Motor neuron (in vitro differentiated cells): Measurements from ENCODE around the gene IPCEF1. TPM values are rescaled to one million over a fixed set of nuclear protein-coding genes. Genes with fewer than 3 reads are reported as not detected.

Source experiments
- ATAC-seq, 8 experiments: fragments of 200-7000 bp; cut with Tn5 transposase; replicated peaks in 6 of 8; 2 replicates each; pipeline ENCODE4 v1.8.0; 2021; ENCODE audit warnings: mild to moderate bottlenecking in 8 of 8, moderate library complexity in 8 of 8
- H3K27ac ChIP-seq, 2 donors: fragments of 250-450 bp; sonication (Bioruptor Pico); 2 replicates each; pipeline ENCODE4 v1.9.0; 2021; ENCODE audit warnings: antibody characterized with exemption in 2 of 2, mild to moderate bottlenecking in 2 of 2, moderate library complexity in 1 of 2
- H3K4me1 ChIP-seq, 2 donors: fragments of 250-450 bp; sonication (Bioruptor Pico); replicated peaks in 1 of 2; 2 replicates each; pipeline ENCODE4 v1.6.1; 2021; ENCODE audit warnings: antibody characterized with exemption in 2 of 2, mild to moderate bottlenecking in 2 of 2, moderate library complexity in 1 of 2
- H3K4me3 ChIP-seq, 5 donors: fragments of 250-450 bp; sonication (Bioruptor Pico); 2 replicates each; pipeline ENCODE4 v1.9.0; 2021; ENCODE audit warnings: antibody characterized with exemption in 5 of 5, mild to moderate bottlenecking in 5 of 5, moderate library complexity in 4 of 5
- WGBS, 10 experiments: fragments of 450-650 bp; shearing (Covaris generic); methylation state at CpG; one replicate each; pipeline ENCODE4 v1.0.0; 2022; 5-methylcytosine and 5-hydroxymethylcytosine counted together
- in situ Hi-C, 9 experiments: fragments of 400-800 bp; cut with MboI; loops; one replicate each; pipeline ENCODE4 v1.15.0; 2021; ENCODE audit warnings: low sequenced_read_pairs in 9 of 9, low pct_unique_long_range_greater_than_20kb in 2 of 9; ENCODE audit not compliant: unreplicated experiment in 9 of 9
- total RNA-seq, 8 experiments: library from RNA; unstranded; fragments of 300-600 nt; gene quantifications; 2 replicates each; pipeline versions ENCODE4 v1.2.3 to v1.2.4, GENCODE V29; 2022

Gene IPCEF1
- total RNA-seq, 8 experiments from 2014 or later, result 0.29 to 1.0 (median 0.40) TPM

GRCh38 chr6:154367839-154368695 lies 11.5 kb upstream of the IPCEF1 start:
- H3K4me1 ChIP-seq, result peaks cover 0 to 7% of the 10 kb centered on the region in 2 donors
- H3K27ac ChIP-seq, result no peak overlapping the region
- in situ Hi-C loops, result loop anchor here in 2 of 9 experiments (10.0 to 25.0 kb wide), 2 partner anchors 206 to 213 kb away; no protein-coding TSS in a partner anchor
- WGBS, 10 experiments, result 49 to 100% (median 89%) methylated on average over 2 to 9 of the region's 9 CpGs; no CpG with 5 or more reads in 1 of the 10 experiments
- ATAC-seq, result no peak
- H3K4me3 ChIP-seq, result no peak overlapping the region

GRCh38 chr6:154367336-154367735 lies 10.7 kb upstream of the IPCEF1 start:
- Histone ChIP-seq H3K4me3 (no peak overlapping the region), H3K4me1 (peaks cover 0 to 7% of the 10 kb centered on the region in 2 donors), H3K27ac (no peak overlapping the region)
- no peak for ATAC-seq
- 70 to 100% (median 91%) methylated on average over 1 to 5 of the region's 5 CpGs for WGBS, 10 experiments
- in situ Hi-C loops, result loop anchor here in 2 of 9 experiments (10.0 to 25.0 kb wide), 2 partner anchors 205 to 213 kb away; no protein-coding TSS in a partner anchor

GRCh38 chr6:154363821-154364220 lies 7.2 kb upstream of the IPCEF1 start:
- Histone ChIP-seq H3K27ac (no peak overlapping the region), H3K4me1 (peaks cover 0 to 3% of the 10 kb centered on the region in 2 donors), H3K4me3 (no peak overlapping the region)
- in situ Hi-C loops, result loop anchor here in 2 of 9 experiments (10.0 to 25.0 kb wide), 2 partner anchors 202 to 209 kb away; no protein-coding TSS in a partner anchor
- WGBS, 10 experiments, result 7 to 96% (median 78%) methylated on average over 1 to 4 of the region's 4 CpGs; no CpG with 5 or more reads in 1 of the 10 experiments
- no peak for ATAC-seq

- peaks cover 0 to 3% of the 10 kb centered on the region in 2 donors for H3K4me1 ChIP-seq
- in situ Hi-C loops, result loop anchor here in 2 of 9 experiments (10.0 to 25.0 kb wide), 2 partner anchors 199 to 207 kb away; no protein-coding TSS in a partner anchor
- 78 to 100% (median 97%) methylated on average over 1 to 5 of the region's 5 CpGs for WGBS, 10 experiments
- no peak for ATAC-seq
- no peak overlapping the region for H3K27ac ChIP-seq
- H3K4me3 ChIP-seq, result no peak overlapping the region
Measured at GRCh38 chr6:154361476-154361875, 4.9 kb upstream of the IPCEF1 start.

GRCh38 chr6:154360476-154360875 lies 3.9 kb upstream of the IPCEF1 start:
- no peak for ATAC-seq
- Histone ChIP-seq H3K4me1 (peaks cover 0 to 3% of the 10 kb centered on the region in 2 donors), H3K4me3 (no peak overlapping the region), H3K27ac (no peak overlapping the region)
- in situ Hi-C loops, result loop anchor here in 2 of 9 experiments (10.0 to 25.0 kb wide), 2 partner anchors 198 to 206 kb away; no protein-coding TSS in a partner anchor
- WGBS, 10 experiments, result 79 to 100% (median 98%) methylated on average over 1 to 3 of the region's 3 CpGs; no CpG with 5 or more reads in 2 of the 10 experiments

GRCh38 chr6:154359679-154360078 lies 3.1 kb upstream of the IPCEF1 start:
- H3K27ac ChIP-seq, result no peak overlapping the region
- in situ Hi-C loops, result loop anchor here in 2 of 9 experiments (10.0 to 25.0 kb wide), 2 partner anchors 197 to 205 kb away; no protein-coding TSS in a partner anchor
- peaks cover 0 to 3% of the 10 kb centered on the region in 2 donors for H3K4me1 ChIP-seq
- peak in 1 of 8 experiments; percentile 6 for ATAC-seq
- no peak overlapping the region for H3K4me3 ChIP-seq
- 46 to 100% (median 83%) methylated on average over 1 to 4 of the region's 4 CpGs; no CpG with 5 or more reads in 3 of the 10 experiments for WGBS, 10 experiments

- peaks cover 0 to 3% of the 10 kb centered on the region in 2 donors for H3K4me1 ChIP-seq
- no peak overlapping the region for H3K27ac ChIP-seq
- in situ Hi-C loops, result loop anchor here in 1 of 9 experiments (25.0 kb wide), 1 partner anchor 197 kb away; no protein-coding TSS in a partner anchor
- WGBS, 10 experiments, result 7 to 93% (median 70%) methylated on average over 1 to 10 of the region's 10 CpGs; no CpG with 5 or more reads in 1 of the 10 experiments
- peak; percentile 37 to 99 (median 87) for ATAC-seq
- no peak overlapping the region for H3K4me3 ChIP-seq
Measured at GRCh38 chr6:154359161-154359574, 2.6 kb upstream of the IPCEF1 start.

GRCh38 chr6:154358019-154358545 lies 1.5 kb upstream of the IPCEF1 start:
- H3K4me1 ChIP-seq, result peaks cover 0 to 3% of the 10 kb centered on the region in 2 donors
- H3K4me3 ChIP-seq, result no peak overlapping the region
- no peak overlapping the region for H3K27ac ChIP-seq
- no peak for ATAC-seq
- in situ Hi-C loops, result loop anchor here in 1 of 9 experiments (25.0 kb wide), 1 partner anchor 196 kb away; no protein-coding TSS in a partner anchor
- WGBS, 10 experiments, result 78 to 100% (median 96%) methylated on average over 1 to 5 of the region's 5 CpGs

GRCh38 chr6:154356113-154356512 lies 490 bp downstream of the IPCEF1 start:
- in situ Hi-C loops, result loop anchor here in 1 of 9 experiments (25.0 kb wide), 1 partner anchor 194 kb away; no protein-coding TSS in a partner anchor
- peaks cover 0 to 3% of the 10 kb centered on the region in 2 donors for H3K4me1 ChIP-seq
- WGBS, 10 experiments, result 78 to 100% (median 100%) methylated on average over 1 to 2 of the region's 2 CpGs; no CpG with 5 or more reads in 3 of the 10 experiments
- H3K27ac ChIP-seq, result no peak overlapping the region
- no peak overlapping the region for H3K4me3 ChIP-seq
- no peak for ATAC-seq

GRCh38 chr6:154354265-154354777 lies 2.3 kb downstream of the IPCEF1 start:
- Histone ChIP-seq H3K27ac (no peak overlapping the region), H3K4me3 (no peak overlapping the region), H3K4me1 (peaks cover 0 to 3% of the 10 kb centered on the region in 2 donors)
- WGBS, 10 experiments, result 56 to 100% (median 93%) methylated on average over 1 to 7 of the region's 8 CpGs; no CpG with 5 or more reads in 1 of the 10 experiments
- ATAC-seq, result no peak
- in situ Hi-C loops, result loop anchor here in 1 of 9 experiments (25.0 kb wide), 1 partner anchor 192 kb away; no protein-coding TSS in a partner anchor

GRCh38 chr6:154353626-154354025 lies 3.0 kb downstream of the IPCEF1 start:
- in situ Hi-C loops, result loop anchor here in 1 of 9 experiments (25.0 kb wide), 1 partner anchor 191 kb away; no protein-coding TSS in a partner anchor
- ATAC-seq, result no peak
- H3K4me3 ChIP-seq, result no peak overlapping the region
- H3K4me1 ChIP-seq, result no peaks in the 10 kb centered on the region
- WGBS, 10 experiments, result 0 to 100% (median 52%) methylated on average over 1 of the region's 1 CpG; no CpG with 5 or more reads in 2 of the 10 experiments
- no peak overlapping the region for H3K27ac ChIP-seq

- 63 to 90% (median 80%) methylated on average over 3 to 15 of the region's 15 CpGs for WGBS, 10 experiments
- Histone ChIP-seq H3K4me1 (no peaks in the 10 kb centered on the region), H3K4me3 (no peak overlapping the region), H3K27ac (no peak overlapping the region)
- in situ Hi-C loops, result loop anchor here in 1 of 9 experiments (25.0 kb wide), 1 partner anchor 191 kb away; no protein-coding TSS in a partner anchor
- peak in 3 of 8 experiments; percentile 44 to 84 (median 81) for ATAC-seq
Measured at GRCh38 chr6:154352898-154353585, 3.6 kb downstream of the IPCEF1 start.
